HCT116 (cell line): ENCODE measurements around the gene ANKHD1. TPM values are rescaled to one million over a fixed set of nuclear protein-coding genes. Genes with fewer than 3 reads are reported as not detected.
"Not testable (repeated sequence)": the region's sequence is repeated elsewhere in the genome, so short reads cannot be mapped to it uniquely, and the experiment has no call there.

Experiments used
- ATAC-seq: fragments of 200-7000 bp; cut with Tn5 transposase; 2 replicates; pipeline ENCODE4 v1.9.1; 2020; ENCODE audit warnings: mild to moderate bottlenecking, moderate library complexity
- BruUV-seq: library from RNA; stranded (reverse); fragments of 400-500 nt; replicated peaks from 2 replicates; lab custom pipeline; 2021; lab: Mats Ljungman, UMichigan
- CTCF ChIA-PET: fragments of 300-600 bp; sonication (Branson Sonifier 250); formaldehyde crosslinking; loops from one replicate; lab custom pipeline; 2021; ENCODE audit warnings: antibody characterized with exemption; lab: Charles Lee
- POLR2A ChIA-PET: fragments of 300-600, 350-600 bp; sonication (Branson Sonifier 250); formaldehyde crosslinking; loops from one replicate; lab custom pipeline; 2021; ENCODE audit warnings: antibody characterized with exemption; lab: Charles Lee
- RAD21 ChIA-PET, 2 experiments: fragments of 300-600 bp; sonication (Branson Sonifier 250); formaldehyde crosslinking; loops; one replicate each; lab custom pipeline; 2023; ENCODE audit warnings: low total read pairs in 2 of 2; ENCODE audit not compliant: uncharacterized antibody in 2 of 2, unreplicated experiment in 2 of 2, low non-redundant PET in 1 of 2; lab: Charles Lee
- DNase-seq: peaks from one replicate; pipeline ENCODE4 v3.0.0-alpha.2; 2010; ENCODE audit warnings: low read depth, low spot score
- H2AFZ ChIP-seq: fragments of 200-600 bp; shearing (Covaris generic), sonication (generic); 2 replicates; pipeline ENCODE4 v1.6.1; 2017; ENCODE audit warnings: low read depth, mixed run types, mixed read lengths, antibody characterized with exemption, low read length; ENCODE audit not compliant: poor library complexity, severe bottlenecking
- H3K27ac ChIP-seq: 2 replicates; pipeline ENCODE4 v1.5.1; 2012; ENCODE audit warnings: low read depth, low read length
- H3K27me3 ChIP-seq: fragments of 200-600 bp; sonication (generic); 2 replicates; pipeline ENCODE4 v1.6.1; 2016; ENCODE audit warnings: mixed run types, low read length, mixed read lengths; ENCODE audit not compliant: insufficient read depth
- H3K36me3 ChIP-seq, 2 experiments: fragments of 200-500 bp in 1 of 2; fragments of 200-600 bp in 1 of 2; sonication (Bioruptor generic) in 1 of 2; sonication (generic) in 1 of 2; 2 replicates each; pipeline versions ENCODE4 v1.5.1 to v1.6.1; 2014 to 2016; ENCODE audit warnings: low read length in 2 of 2, inconsistent platforms in 1 of 2, mixed read lengths in 1 of 2, mixed run types in 1 of 2; ENCODE audit not compliant: insufficient read depth in 2 of 2, control insufficient read depth in 1 of 2
- H3K4me1 ChIP-seq, 2 experiments: fragments of 200-600 bp in 1 of 2; sonication (generic) in 1 of 2; 2 replicates each; pipeline versions ENCODE4 v1.5.1 to v1.6.1; 2012 to 2017; ENCODE audit warnings: low read length in 2 of 2, inconsistent platforms in 1 of 2, mild to moderate bottlenecking in 1 of 2, mixed read lengths in 1 of 2, mixed run types in 1 of 2, moderate library complexity in 1 of 2; ENCODE audit not compliant: insufficient read depth in 2 of 2, control insufficient read depth in 1 of 2
- H3K4me2 ChIP-seq: fragments of 200-600 bp; sonication (generic); 2 replicates; pipeline ENCODE4 v1.6.1; 2017; ENCODE audit warnings: mixed run types, low read length, mixed read lengths
- H3K4me3 ChIP-seq, 2 experiments: fragments of 200-600 bp in 1 of 2; sonication (generic) in 1 of 2; replicated peaks in 1 of 2; 2 replicates each; pipeline ENCODE4 v1.5.1; 2011 to 2016; ENCODE audit warnings: low read length in 2 of 2, control low read depth in 1 of 2, low read depth in 1 of 2, mild to moderate bottlenecking in 1 of 2, mixed read lengths in 1 of 2, mixed run types in 1 of 2
- H3K79me2 ChIP-seq: fragments of 200-600 bp; sonication (generic); 2 replicates; pipeline ENCODE4 v1.6.1; 2017; ENCODE audit warnings: mild to moderate bottlenecking, mixed run types, low read length, moderate library complexity, mixed read lengths; ENCODE audit not compliant: insufficient read depth
- H3K9ac ChIP-seq: fragments of 200-600 bp; sonication (generic); 2 replicates; pipeline ENCODE4 v1.6.1; 2016; ENCODE audit warnings: low read length, mixed read lengths
- H3K9me2 ChIP-seq: fragments of 200-600 bp; sonication (generic), shearing (Covaris generic); 2 replicates; pipeline ENCODE4 v1.6.1; 2017; ENCODE audit warnings: mixed run types, mild to moderate bottlenecking, moderate library complexity; ENCODE audit not compliant: insufficient read depth
- H3K9me3 ChIP-seq, 2 experiments: fragments of 200-500 bp in 1 of 2; fragments of 200-600 bp in 1 of 2; sonication (Bioruptor generic) in 1 of 2; sonication (generic) in 1 of 2; 2 replicates each; pipeline ENCODE4 v1.6.1; 2014 to 2017; ENCODE audit warnings: low read length in 2 of 2, mixed read lengths in 2 of 2, inconsistent platforms in 1 of 2, low read depth in 1 of 2, mild to moderate bottlenecking in 1 of 2, mixed run types in 1 of 2, moderate library complexity in 1 of 2; ENCODE audit not compliant: control insufficient read depth in 1 of 2, insufficient read depth in 1 of 2
- H4K20me1 ChIP-seq: fragments of 200-600 bp; sonication (generic), shearing (Covaris generic); 2 replicates; pipeline ENCODE4 v1.6.1; 2017; ENCODE audit warnings: mixed run types, mild to moderate bottlenecking, moderate library complexity; ENCODE audit not compliant: insufficient read depth
- CBX3 ChIP-seq: IDR thresholded peaks from 2 replicates; pipeline ENCODE4 v1.6.1; 2012; ENCODE audit warnings: low read depth
- CTCF ChIP-seq, 3 experiments: fragments of 200-600 bp in 1 of 3; sonication (generic) in 1 of 3; IDR thresholded peaks in 2 of 3; conservative IDR thresholded peaks in 1 of 3; 2 replicates each; pipeline ENCODE4 v1.5.1; 2012 to 2017; ENCODE audit warnings: low read depth in 2 of 3, low read length in 2 of 3, antibody characterized with exemption in 1 of 3, borderline replicate concordance in 1 of 3, control low read depth in 1 of 3, mild to moderate bottlenecking in 1 of 3, mixed read lengths in 1 of 3, mixed run types in 1 of 3, moderate library complexity in 1 of 3; ENCODE audit not compliant: insufficient read depth in 1 of 3
- EGR1 ChIP-seq: IDR thresholded peaks from 2 replicates; pipeline ENCODE4 v1.6.1; 2012; ENCODE audit warnings: low read depth
- ELF1 ChIP-seq: IDR thresholded peaks from 2 replicates; pipeline ENCODE4 v1.6.1; 2012; ENCODE audit warnings: low read depth, borderline replicate concordance
- EZH2 ChIP-seq: fragments of 200-600 bp; sonication (generic); IDR thresholded peaks from 2 replicates; pipeline ENCODE4 v1.6.1; 2017; ENCODE audit warnings: antibody characterized with exemption, mixed run types
- FOSL1 ChIP-seq: IDR thresholded peaks from 2 replicates; pipeline ENCODE4 v1.6.1; 2012; ENCODE audit warnings: low read depth
- JUND ChIP-seq: IDR thresholded peaks from 2 replicates; pipeline ENCODE4 v1.6.1; 2012
- MAX ChIP-seq: IDR thresholded peaks from 2 replicates; pipeline ENCODE4 v1.6.1; 2012
- POLR2A ChIP-seq: IDR thresholded peaks from 2 replicates; pipeline ENCODE4 v1.7.0; 2011; ENCODE audit warnings: borderline replicate concordance; ENCODE audit not compliant: insufficient read depth, insufficient read length; ENCODE audit errors: extremely low read depth
- RAD21 ChIP-seq: IDR thresholded peaks from 2 replicates; pipeline ENCODE4 v1.6.1; 2012; ENCODE audit warnings: low read depth, mild to moderate bottlenecking
- SIN3A ChIP-seq: IDR thresholded peaks from 2 replicates; pipeline ENCODE4 v1.6.1; 2012; ENCODE audit warnings: low read depth
- SP1 ChIP-seq: IDR thresholded peaks from 2 replicates; pipeline ENCODE4 v1.6.1; 2012; ENCODE audit warnings: low read depth
- SRF ChIP-seq: IDR thresholded peaks from 2 replicates; pipeline ENCODE4 v1.6.1; 2012; ENCODE audit warnings: low read depth
- YY1 ChIP-seq: IDR thresholded peaks from 2 replicates; pipeline ENCODE4 v1.6.1; 2011; ENCODE audit warnings: low read length, low read depth, moderate library complexity, mild to moderate bottlenecking; ENCODE audit not compliant: insufficient replicate concordance; ENCODE audit errors: extremely low read depth
- ZBTB33 ChIP-seq: IDR thresholded peaks from 2 replicates; pipeline ENCODE4 v1.6.1; 2011; ENCODE audit warnings: mild to moderate bottlenecking, low read length, moderate library complexity; ENCODE audit not compliant: insufficient replicate concordance; ENCODE audit errors: extremely low read depth
- ZFX ChIP-seq: fragments of 450-650 bp; IDR thresholded peaks from 2 replicates; pipeline ENCODE4 v1.6.1; 2017
- ZNF274 ChIP-seq: fragments of 200-500 bp; sonication (Bioruptor generic); IDR thresholded peaks from 2 replicates; pipeline ENCODE4 v1.6.1; 2014; ENCODE audit warnings: mild to moderate bottlenecking, low read depth, low read length, inconsistent platforms
- intact Hi-C: fragments of 100-400 bp; cut with micrococcal nuclease; formaldehyde crosslinking; loops from 2 replicates; pipeline ENCODE4 v1.10.0; 2022
- total RNA-seq: library from RNA; stranded (reverse); gene quantifications from one replicate; pipeline ENCODE4 v1.2.1, GENCODE V29; 2021; ENCODE audit not compliant: unreplicated experiment

The ANKHD1 gene
- total RNA-seq, 1 experiment from 2014 or later, result 80.8 TPM

GRCh38 chr5:140421375-140421774, 19.7 kb downstream of the ANKHD1 start:
- DNase-seq, RAD21 ChIA-PET, H4K20me1 ChIP-seq, H3K9me3 ChIP-seq, H2AFZ ChIP-seq, H3K27ac ChIP-seq, CTCF ChIA-PET, H3K4me2 ChIP-seq, H3K4me3 ChIP-seq, ATAC-seq, BruUV-seq, H3K9ac ChIP-seq, intact Hi-C loops, H3K9me2 ChIP-seq, H3K4me1 ChIP-seq, H3K27me3 ChIP-seq, POLR2A ChIA-PET, H3K36me3 ChIP-seq: not testable (repeated sequence)
- H3K79me2 ChIP-seq, result peaks cover 96% of the 10 kb centered on the region

- peaks cover 6% of the 10 kb centered on the region; the same call in 1 of the 2 replicates for H4K20me1 ChIP-seq
- no peak for TF ChIP-seq ZBTB33
- TF ChIP-seq RAD21, result no peak
- no peak for TF ChIP-seq SRF
- TF ChIP-seq FOSL1, result no peak
- no peak for TF ChIP-seq ZFX
- TF ChIP-seq JUND, result no peak
- no peak for TF ChIP-seq ELF1
- TF ChIP-seq EGR1, result no peak
- TF ChIP-seq POLR2A, result no peak
- no peak for TF ChIP-seq CBX3
- TF ChIP-seq ZNF274, result no peak
- TF ChIP-seq YY1, result no peak
- TF ChIP-seq EZH2, result no peak
- no peak for TF ChIP-seq SP1
- no peak for TF ChIP-seq CTCF (IDR thresholded peaks at IDR 0.05 in 2 of 3, conservative IDR thresholded peaks at IDR 0.05 in 1 of 3; ENCODE audit: borderline replicate concordance in 1 of 3, insufficient read depth in 1 of 3, low read depth in 2 of 3, low read length in 2 of 3)
- no peak for TF ChIP-seq SIN3A
- no peak for TF ChIP-seq MAX
- POLR2A ChIA-PET, result no interaction called here
- RAD21 ChIA-PET, result no interaction called here
- H3K79me2 ChIP-seq, result peaks cover 81% of the 10 kb centered on the region
- DNase-seq, result no peak
- H2AFZ ChIP-seq, result no peak overlapping the region
- H3K27me3 ChIP-seq, result no peaks in the 10 kb centered on the region
- H3K9me2 ChIP-seq, result no peaks in the 10 kb centered on the region
- no peak overlapping the region for H3K27ac ChIP-seq
- H3K9ac ChIP-seq, result no peak overlapping the region
- no peak overlapping the region for H3K4me3 ChIP-seq
- H3K36me3 ChIP-seq, result no peaks in the 10 kb centered on the region
- H3K9me3 ChIP-seq, result no peaks in the 10 kb centered on the region
- no TSS peak for BruUV-seq
- intact Hi-C loops, result no loop called here
- ATAC-seq, result no peak
- no peak overlapping the region for H3K4me2 ChIP-seq
- CTCF ChIA-PET, result no interaction called here
- H3K4me1 ChIP-seq, result no peaks in the 10 kb centered on the region; a peak in 1 of 4 replicates
Observed at GRCh38 chr5:140423609-140424008, 22.0 kb downstream of the ANKHD1 start.
